ENCODE measurements around the gene ELOVL3. TPM values are rescaled to one million over a fixed set of nuclear protein-coding genes. Genes with fewer than 3 reads are reported as not detected.

ELOVL3 gene
- total and polyA plus RNA-seq, 2 of the 4 experiments (the other 2 are of a cell fraction): 0.09 to 0.36 TPM

DNA sequence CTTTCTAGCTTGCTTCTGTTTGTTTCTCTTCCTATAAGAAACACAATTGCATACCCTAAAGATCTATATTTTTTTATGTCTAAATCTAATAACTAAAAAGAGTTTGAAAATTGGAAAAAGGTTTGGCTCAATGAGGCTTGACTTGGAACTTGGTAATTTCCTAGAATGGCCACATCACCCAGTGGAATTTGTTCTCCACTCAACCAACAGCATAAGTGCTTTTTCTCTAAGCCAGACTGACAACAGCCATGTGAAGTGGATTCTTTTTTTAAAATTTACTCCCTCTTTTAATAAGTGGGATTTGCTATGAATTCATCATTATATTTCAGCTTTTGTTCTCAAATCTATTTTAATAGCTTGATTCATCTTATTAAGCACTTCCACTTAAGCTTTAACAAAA, 53.0 kb downstream of the ELOVL3 start:
- H2AK5ac ChIP-seq (ENCODE audit: low read depth, low read length): no peak overlapping the region
- no peak overlapping the region for H2AK9ac ChIP-seq (replicated peaks; ENCODE audit: low read depth, low read length, poor library complexity)
- no peak overlapping the region for H3K23ac ChIP-seq (ENCODE audit: low read depth, low read length)
- H3K4me1 ChIP-seq (ENCODE audit: control insufficient read depth, insufficient read depth, low read length): peaks cover 6% of the 10 kb centered on the region
- no peak for TF ChIP-seq NFE2L2 (IDR thresholded peaks at IDR 0.05; ENCODE audit: low read depth, low read length)
- TF ChIP-seq SMC3 (IDR thresholded peaks at IDR 0.05; ENCODE audit: low read depth, low read length): no peak
- TF ChIP-seq, protein P1, sequence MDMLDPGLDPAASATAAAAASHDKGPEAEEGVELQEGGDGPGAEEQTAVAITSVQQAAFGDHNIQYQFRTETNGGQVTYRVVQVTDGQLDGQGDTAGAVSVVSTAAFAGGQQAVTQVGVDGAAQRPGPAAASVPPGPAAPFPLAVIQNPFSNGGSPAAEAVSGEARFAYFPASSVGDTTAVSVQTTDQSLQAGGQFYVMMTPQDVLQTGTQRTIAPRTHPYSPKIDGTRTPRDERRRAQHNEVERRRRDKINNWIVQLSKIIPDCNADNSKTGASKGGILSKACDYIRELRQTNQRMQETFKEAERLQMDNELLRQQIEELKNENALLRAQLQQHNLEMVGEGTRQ (IDR thresholded peaks at IDR 0.05; ENCODE audit: low read depth, low read length): no peak
- no peak for TF ChIP-seq ELK1 (IDR thresholded peaks at IDR 0.05; ENCODE audit: borderline replicate concordance, low read depth, low read length)
- no peak for DNase-seq
- H4K5ac ChIP-seq (ENCODE audit: low read depth, low read length): no peak overlapping the region
- H4K91ac ChIP-seq (ENCODE audit: insufficient read depth, low read depth, low read length): no peak overlapping the region
- H3K14ac ChIP-seq (replicated peaks; ENCODE audit: low read depth, low read length): no peak overlapping the region
- no TSS peak for BruUV-seq (replicated peaks)
- intact Hi-C loops (cut with micrococcal nuclease) (no loop called here), dilution Hi-C loops (cut with HindIII; ENCODE audit: low sequenced_read_pairs, unreplicated experiment) (no loop called here), in situ Hi-C loops (cut with MboI; ENCODE audit: low sequenced_read_pairs) (no loop called here)
- H3K36me3 ChIP-seq (ENCODE audit: control insufficient read depth, insufficient read depth, low read length): peaks cover 3% of the 10 kb centered on the region; the same call in 1 of the 2 replicates
- peaks cover 65% of the 10 kb centered on the region for H4K20me1 ChIP-seq (ENCODE audit: insufficient read depth, low read length)
- no peak overlapping the region for H3K18ac ChIP-seq (ENCODE audit: low read depth, low read length)
- H3K9me3 ChIP-seq (ENCODE audit: control insufficient read depth, insufficient read depth, low read length): no peaks in the 10 kb centered on the region
- CTCF ChIA-PET: interaction anchor here (0.6 to 0.8 kb wide), 2 partner anchors 9 to 944 kb away, joined by 3 read pairs; no protein-coding TSS in a partner anchor
- ATAC-seq (ENCODE audit: low read depth): no peak
- no peak overlapping the region for H2BK5ac ChIP-seq (ENCODE audit: low read depth, low read length, poor library complexity, severe bottlenecking)
- no peak overlapping the region for H2BK120ac ChIP-seq (ENCODE audit: low read depth, low read length)
- H3K9me1 ChIP-seq (ENCODE audit: insufficient read depth, low read length): peaks cover 13% of the 10 kb centered on the region
- H2AFZ ChIP-seq (replicated peaks; ENCODE audit: low read length, poor library complexity): no peak overlapping the region
- no peak overlapping the region for H2BK15ac ChIP-seq (ENCODE audit: low read depth, low read length)
- no peak overlapping the region for H4K8ac ChIP-seq (ENCODE audit: low read depth in 2 of 2, low read length in 2 of 2)
- H3K56ac ChIP-seq (ENCODE audit: extremely low read depth, insufficient read depth, low read length): no peak overlapping the region
- H3K4me2 ChIP-seq (ENCODE audit: low read depth, low read length): no peak overlapping the region
- no peak overlapping the region for H3K9ac ChIP-seq (ENCODE audit: low read depth, low read length)
- H3K79me1 ChIP-seq (ENCODE audit: low read depth in 1 of 2, low read length in 2 of 2): peaks cover 47 to 71% of the 10 kb centered on the region in 2 experiments
- H3K4me3 ChIP-seq (ENCODE audit: insufficient read depth, low read depth, low read length): no peak overlapping the region
- no peak overlapping the region for H3K4ac ChIP-seq (ENCODE audit: low read depth, low read length)
- H2BK20ac ChIP-seq (ENCODE audit: low read depth, low read length): no peak overlapping the region
- POLR2A ChIA-PET (ENCODE audit: unreplicated experiment): no interaction called here
- no peaks in the 10 kb centered on the region for H3K27me3 ChIP-seq (ENCODE audit: control insufficient read depth, insufficient read depth, low read length)
- no peak overlapping the region for H3K27ac ChIP-seq (ENCODE audit: insufficient read depth, low read length)

Other genes starting within 250 kb of the ELOVL3 start
- 13.1 and 20.6 TPM in 2 replicates for gene ARMH3, start 170.1 kb upstream of the ELOVL3 start, total RNA-seq (2012; rRNA removed)
- gene ARMH3, start 170.1 kb upstream of the ELOVL3 start, polyA plus RNA-seq (2012; rRNA removed): 12.1 and 12.5 TPM in 2 replicates
- 21.9 and 23.1 TPM in 2 replicates for gene HPS6, start 160.9 kb upstream of the ELOVL3 start, total RNA-seq (2012; rRNA removed)
- gene HPS6, start 160.9 kb upstream of the ELOVL3 start, polyA plus RNA-seq (2012; rRNA removed): 10.5 and 11.3 TPM in 2 replicates
- 45.3 and 47.9 TPM in 2 replicates for gene LDB1, start 105.9 kb upstream of the ELOVL3 start, total RNA-seq (2012; rRNA removed)
- 92.4 and 100 TPM in 2 replicates for gene LDB1, start 105.9 kb upstream of the ELOVL3 start, polyA plus RNA-seq (2012; rRNA removed)
- 11.4 and 11.8 TPM in 2 replicates for gene PPRC1, start 93.3 kb upstream of the ELOVL3 start, total RNA-seq (2012; rRNA removed)
- 38.7 and 40.7 TPM in 2 replicates for gene PPRC1, start 93.3 kb upstream of the ELOVL3 start, polyA plus RNA-seq (2012; rRNA removed)
- 43.2 and 60.5 TPM in 2 replicates for gene NOLC1, start 73.9 kb upstream of the ELOVL3 start, total RNA-seq (2012; rRNA removed)
- 53.5 and 55.3 TPM in 2 replicates for gene NOLC1, start 73.9 kb upstream of the ELOVL3 start, polyA plus RNA-seq (2012; rRNA removed)
- gene PITX3, start 15.2 kb downstream of the ELOVL3 start, total RNA-seq (2012; rRNA removed): not detected in 2 replicates
- not detected in 2 replicates for gene PITX3, start 15.2 kb downstream of the ELOVL3 start, polyA plus RNA-seq (2012; rRNA removed)
- gene GBF1, start 19.2 kb downstream of the ELOVL3 start, total RNA-seq (2012; rRNA removed): 36.4 and 38.7 TPM in 2 replicates
- gene GBF1, start 19.2 kb downstream of the ELOVL3 start, polyA plus RNA-seq (2012; rRNA removed): 38.0 and 40.1 TPM in 2 replicates
- 16.1 TPM in 2 replicates for gene NFKB2, start 169.4 kb downstream of the ELOVL3 start, total RNA-seq (2012; rRNA removed)
- 32.3 and 34.7 TPM in 2 replicates for gene NFKB2, start 169.4 kb downstream of the ELOVL3 start, polyA plus RNA-seq (2012; rRNA removed)
- gene PSD, start 192.5 kb downstream of the ELOVL3 start, total RNA-seq (2012; rRNA removed): 1.4 and 2.0 TPM in 2 replicates
- gene PSD, start 192.5 kb downstream of the ELOVL3 start, polyA plus RNA-seq (2012; rRNA removed): 4.4 and 5.8 TPM in 2 replicates
- gene FBXL15, start 194.5 kb downstream of the ELOVL3 start, total RNA-seq (2012; rRNA removed): 2.5 and 3.0 TPM in 2 replicates
- 8.4 and 13.6 TPM in 2 replicates for gene FBXL15, start 194.5 kb downstream of the ELOVL3 start, polyA plus RNA-seq (2012; rRNA removed)
- 43.6 and 55.7 TPM in 2 replicates for gene CUEDC2, start 206.3 kb downstream of the ELOVL3 start, total RNA-seq (2012; rRNA removed)
- 84.9 and 87.6 TPM in 2 replicates for gene CUEDC2, start 206.3 kb downstream of the ELOVL3 start, polyA plus RNA-seq (2012; rRNA removed)
- not detected in 2 replicates for gene C10orf95, start 225.2 kb downstream of the ELOVL3 start, total RNA-seq (2012; rRNA removed)
- not detected in 2 replicates for gene C10orf95, start 225.2 kb downstream of the ELOVL3 start, polyA plus RNA-seq (2012; rRNA removed)

Data from IMR-90 (cell line).